ENCODE data around the gene GULP1.

- TF ChIP-seq, protein P1, sequence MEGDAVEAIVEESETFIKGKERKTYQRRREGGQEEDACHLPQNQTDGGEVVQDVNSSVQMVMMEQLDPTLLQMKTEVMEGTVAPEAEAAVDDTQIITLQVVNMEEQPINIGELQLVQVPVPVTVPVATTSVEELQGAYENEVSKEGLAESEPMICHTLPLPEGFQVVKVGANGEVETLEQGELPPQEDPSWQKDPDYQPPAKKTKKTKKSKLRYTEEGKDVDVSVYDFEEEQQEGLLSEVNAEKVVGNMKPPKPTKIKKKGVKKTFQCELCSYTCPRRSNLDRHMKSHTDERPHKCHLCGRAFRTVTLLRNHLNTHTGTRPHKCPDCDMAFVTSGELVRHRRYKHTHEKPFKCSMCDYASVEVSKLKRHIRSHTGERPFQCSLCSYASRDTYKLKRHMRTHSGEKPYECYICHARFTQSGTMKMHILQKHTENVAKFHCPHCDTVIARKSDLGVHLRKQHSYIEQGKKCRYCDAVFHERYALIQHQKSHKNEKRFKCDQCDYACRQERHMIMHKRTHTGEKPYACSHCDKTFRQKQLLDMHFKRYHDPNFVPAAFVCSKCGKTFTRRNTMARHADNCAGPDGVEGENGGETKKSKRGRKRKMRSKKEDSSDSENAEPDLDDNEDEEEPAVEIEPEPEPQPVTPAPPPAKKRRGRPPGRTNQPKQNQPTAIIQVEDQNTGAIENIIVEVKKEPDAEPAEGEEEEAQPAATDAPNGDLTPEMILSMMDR (IDR thresholded peaks at IDR 0.05) = no peak
- TF ChIP-seq POLR2A (IDR thresholded peaks at IDR 0.05) = no peak
Measured at GRCh38 chr2:188308483-188308882, 16.8 kb downstream of the GULP1 start.
